H9 (cell line): Measurements from ENCODE around the gene ARHGAP8. TPM values are rescaled to one million over a fixed set of nuclear protein-coding genes. Genes with fewer than 3 reads are reported as not detected.

ENCODE experiments used
- DNase-seq: peaks from one replicate; pipeline ENCODE4 v3.0.0-alpha.2; 2017
- H2AFZ ChIP-seq: one replicate; pipeline ENCODE4 v1.6.1; 2013; ENCODE audit warnings: mild to moderate bottlenecking, low read length, control low read depth, moderate library complexity
- H2AK5ac ChIP-seq: 2 replicates; pipeline ENCODE4 v1.6.1; 2013; ENCODE audit warnings: low read length, control low read depth, mixed read lengths; ENCODE audit not compliant: insufficient read length
- H2BK120ac ChIP-seq: one replicate; pipeline ENCODE4 v1.6.1; 2013; ENCODE audit warnings: low read depth, mild to moderate bottlenecking, low read length, control low read depth, inconsistent platforms; ENCODE audit not compliant: poor library complexity, severe bottlenecking
- H2BK12ac ChIP-seq: 2 replicates; pipeline ENCODE4 v1.6.1; 2013; ENCODE audit warnings: low read length, control low read depth, mixed read lengths, low read depth; ENCODE audit not compliant: insufficient read length
- H2BK15ac ChIP-seq: 2 replicates; pipeline ENCODE4 v1.6.1; 2013; ENCODE audit warnings: low read depth, low read length, control low read depth
- H2BK20ac ChIP-seq: one replicate; pipeline ENCODE4 v1.6.1; 2013; ENCODE audit warnings: low read depth, mild to moderate bottlenecking, low read length, control low read depth, inconsistent platforms; ENCODE audit not compliant: poor library complexity, severe bottlenecking
- H2BK5ac ChIP-seq: 2 replicates; pipeline ENCODE4 v1.6.1; 2013; ENCODE audit warnings: low read length, control low read depth, mixed read lengths; ENCODE audit not compliant: insufficient read length
- H3K14ac ChIP-seq: 2 replicates; pipeline ENCODE4 v1.6.1; 2013; ENCODE audit warnings: low read length, control low read depth; ENCODE audit not compliant: insufficient read depth
- H3K18ac ChIP-seq: 2 replicates; pipeline ENCODE4 v1.6.1; 2013; ENCODE audit warnings: low read depth, mild to moderate bottlenecking, mixed read lengths, low read length, control low read depth; ENCODE audit not compliant: insufficient read length
- H3K23ac ChIP-seq: 2 replicates; pipeline ENCODE4 v1.6.1; 2013; ENCODE audit warnings: low read length, control low read depth, mixed read lengths, low read depth; ENCODE audit not compliant: insufficient read length
- H3K23me2 ChIP-seq: 2 replicates; pipeline ENCODE4 v1.6.1; 2013; ENCODE audit warnings: low read depth, mild to moderate bottlenecking, mixed read lengths, low read length, control low read depth; ENCODE audit not compliant: insufficient read length, poor library complexity, severe bottlenecking
- H3K27ac ChIP-seq: 2 replicates; pipeline ENCODE4 v1.5.1; 2013; ENCODE audit warnings: low read length, control low read depth, mixed read lengths, low read depth; ENCODE audit not compliant: insufficient read length
- H3K27me3 ChIP-seq: 2 replicates; pipeline ENCODE4 v1.6.1; 2013; ENCODE audit warnings: low read length, control low read depth, inconsistent platforms; ENCODE audit not compliant: insufficient read depth
- H3K4ac ChIP-seq: 2 replicates; pipeline ENCODE4 v1.6.1; 2013; ENCODE audit warnings: low read depth, mild to moderate bottlenecking, control low read depth, inconsistent platforms, low read length, moderate library complexity
- H3K4me1 ChIP-seq: 2 replicates; pipeline ENCODE4 v1.6.1; 2013; ENCODE audit warnings: low read length, control low read depth, inconsistent platforms; ENCODE audit not compliant: insufficient read depth
- H3K4me2 ChIP-seq: 2 replicates; pipeline ENCODE4 v1.6.1; 2013; ENCODE audit warnings: low read length, control low read depth, mixed read lengths; ENCODE audit not compliant: insufficient read length, insufficient read depth
- H3K56ac ChIP-seq: 2 replicates; pipeline ENCODE4 v1.6.1; 2013; ENCODE audit warnings: low read depth, mild to moderate bottlenecking, mixed read lengths, low read length, control low read depth; ENCODE audit not compliant: insufficient read length
- H3K79me1 ChIP-seq: 2 replicates; pipeline ENCODE4 v1.6.1; 2013; ENCODE audit warnings: low read depth, mild to moderate bottlenecking, moderate library complexity, low read length, control low read depth, inconsistent platforms; ENCODE audit not compliant: insufficient read depth, poor library complexity, severe bottlenecking
- H3K79me2 ChIP-seq: 2 replicates; pipeline ENCODE4 v1.6.1; 2013; ENCODE audit warnings: low read length, control low read depth, inconsistent platforms; ENCODE audit not compliant: insufficient read depth
- H3K9ac ChIP-seq: 2 replicates; pipeline ENCODE4 v1.6.1; 2013; ENCODE audit warnings: low read length, control low read depth, mixed read lengths; ENCODE audit not compliant: insufficient read length; ENCODE audit errors: extremely low read depth
- H3K9me3 ChIP-seq: one replicate; pipeline ENCODE4 v1.6.1; 2013; ENCODE audit warnings: low read depth, low read length, inconsistent platforms; ENCODE audit not compliant: control insufficient read depth
- H3T11ph ChIP-seq: one replicate; pipeline ENCODE4 v1.6.1; 2013; ENCODE audit warnings: mild to moderate bottlenecking, low read length, control low read depth, inconsistent platforms
- H4K20me1 ChIP-seq: one replicate; pipeline ENCODE4 v1.6.1; 2013; ENCODE audit not compliant: control insufficient read depth, insufficient read length, insufficient read depth
- H4K5ac ChIP-seq: 2 replicates; pipeline ENCODE4 v1.6.1; 2013; ENCODE audit warnings: low read depth, mild to moderate bottlenecking, mixed read lengths, low read length, control low read depth; ENCODE audit not compliant: insufficient read length
- H4K8ac ChIP-seq: replicated peaks from 2 replicates; pipeline ENCODE4 v1.6.1; 2013; ENCODE audit warnings: low read length, control low read depth, mixed read lengths, low read depth; ENCODE audit not compliant: insufficient read length
- H4K91ac ChIP-seq: 2 replicates; pipeline ENCODE4 v1.6.1; 2013; ENCODE audit warnings: low read depth, mild to moderate bottlenecking, moderate library complexity, mixed read lengths, low read length, control low read depth; ENCODE audit not compliant: insufficient read length
- H3K27ac Mint-ChIP-seq, 3 experiments: 2 replicates in 2 of 3; 3 replicates in 1 of 3; pipeline ENCODE4 v1.8.0; 2020 to 2021; ENCODE audit warnings: mixed read lengths in 3 of 3, mild to moderate bottlenecking in 1 of 3, moderate library complexity in 1 of 3
- H3K27me3 Mint-ChIP-seq: 2 replicates; pipeline ENCODE4 v1.8.0; 2021; ENCODE audit warnings: low read depth, mild to moderate bottlenecking, moderate library complexity, mixed read lengths
- H3K36me3 Mint-ChIP-seq, 3 experiments: 2 replicates in 2 of 3; 3 replicates in 1 of 3; pipeline ENCODE4 v1.8.0; 2020 to 2021; ENCODE audit warnings: low read depth in 3 of 3, mixed read lengths in 3 of 3; ENCODE audit not compliant: insufficient read depth in 1 of 3
- H3K4me1 Mint-ChIP-seq, 2 experiments: 2 replicates each; pipeline ENCODE4 v1.8.0; 2020; ENCODE audit warnings: mixed read lengths in 2 of 2
- H3K4me3 Mint-ChIP-seq, 2 experiments: 2 replicates in 1 of 2; 3 replicates in 1 of 2; pipeline ENCODE4 v1.8.0; 2020 to 2021; ENCODE audit warnings: mild to moderate bottlenecking in 2 of 2, mixed read lengths in 2 of 2, moderate library complexity in 1 of 2
- H3K9me3 Mint-ChIP-seq, 2 experiments: 2 replicates in 1 of 2; 3 replicates in 1 of 2; pipeline ENCODE4 v1.8.0; 2020; ENCODE audit warnings: mild to moderate bottlenecking in 2 of 2, mixed read lengths in 2 of 2, moderate library complexity in 1 of 2
- WGBS: extraction: QIAGEN DNeasy Blood & Tissue Kit; methylation state at CpG from one replicate; pipeline ENCODE4 v1.1.7; 2013; ENCODE audit warnings: missing lambda C conversion rate, low lambda C conversion rate, mixed read lengths; ENCODE audit not compliant: insufficient read length; ENCODE audit errors: extremely low coverage; 5-methylcytosine and 5-hydroxymethylcytosine counted together
- total RNA-seq: library from RNA; stranded (reverse); gene quantifications from 2 replicates; pipeline ENCODE4 v1.2.1, GENCODE V29; 2021
- TF ChIP-seq, protein P1 (sequence below): fragments of 200-600 bp; sonication (generic); conservative IDR thresholded peaks from 3 replicates; pipeline ENCODE4 v1.8.0; 2021; ENCODE audit warnings: antibody characterized with exemption, mild to moderate bottlenecking

Gene ARHGAP8
- total RNA-seq, 1 experiment from 2014 or later, result 35.4 TPM

GRCh38 chr22:44823396-44823795 is 71.0 kb downstream of the ARHGAP8 start:
- Histone ChIP-seq H3K27me3 (no peaks in the 10 kb centered on the region), H2AK5ac (no peak overlapping the region), H3K79me1 (no peaks in the 10 kb centered on the region), H3K9ac (no peak overlapping the region), H4K5ac (no peak overlapping the region), H3K14ac (no peak overlapping the region), H2BK12ac (no peak overlapping the region), H3K23ac (no peak overlapping the region), H3K18ac (no peak overlapping the region), H4K20me1 (no peaks in the 10 kb centered on the region), H2AFZ (no peak overlapping the region), H3K4me2 (no peak overlapping the region), H3K23me2 (no peaks in the 10 kb centered on the region), H2BK120ac (no peak overlapping the region), H3K79me2 (no peaks in the 10 kb centered on the region), H3T11ph (no peak overlapping the region), H3K56ac (no peak overlapping the region), H2BK15ac (no peak overlapping the region), H3K27ac (no peak overlapping the region), H3K9me3 (no peaks in the 10 kb centered on the region), H2BK5ac (no peak overlapping the region), H2BK20ac (no peak overlapping the region), H3K4ac (no peak overlapping the region), H3K4me1 (peaks cover 3% of the 10 kb centered on the region; the same call in 1 of the 2 replicates), H4K91ac (no peak overlapping the region), H4K8ac (no peak overlapping the region)
- Mint-ChIP-seq H3K4me3 (peak overlapping the region in 1 of 2 experiments; percentile 17; a peak in 1 of 5 replicates), H3K4me1 (peaks cover 14 to 21% of the 10 kb centered on the region in 2 experiments), H3K9me3 (no peaks in the 10 kb centered on the region; a peak in 1 of 5 replicates), H3K36me3 (peaks cover 10 to 35% (median 31%) of the 10 kb centered on the region in 3 experiments; a peak in 6 of 7 replicates), H3K27me3 (no peaks in the 10 kb centered on the region), H3K27ac (peak overlapping the region in 2 of 3 experiments; percentile 3 to 35; a peak in 2 of 7 replicates)
- WGBS, result no CpG with 5 or more reads among the region's 8 CpGs
- DNase-seq, result no peak
- TF ChIP-seq, protein P1, sequence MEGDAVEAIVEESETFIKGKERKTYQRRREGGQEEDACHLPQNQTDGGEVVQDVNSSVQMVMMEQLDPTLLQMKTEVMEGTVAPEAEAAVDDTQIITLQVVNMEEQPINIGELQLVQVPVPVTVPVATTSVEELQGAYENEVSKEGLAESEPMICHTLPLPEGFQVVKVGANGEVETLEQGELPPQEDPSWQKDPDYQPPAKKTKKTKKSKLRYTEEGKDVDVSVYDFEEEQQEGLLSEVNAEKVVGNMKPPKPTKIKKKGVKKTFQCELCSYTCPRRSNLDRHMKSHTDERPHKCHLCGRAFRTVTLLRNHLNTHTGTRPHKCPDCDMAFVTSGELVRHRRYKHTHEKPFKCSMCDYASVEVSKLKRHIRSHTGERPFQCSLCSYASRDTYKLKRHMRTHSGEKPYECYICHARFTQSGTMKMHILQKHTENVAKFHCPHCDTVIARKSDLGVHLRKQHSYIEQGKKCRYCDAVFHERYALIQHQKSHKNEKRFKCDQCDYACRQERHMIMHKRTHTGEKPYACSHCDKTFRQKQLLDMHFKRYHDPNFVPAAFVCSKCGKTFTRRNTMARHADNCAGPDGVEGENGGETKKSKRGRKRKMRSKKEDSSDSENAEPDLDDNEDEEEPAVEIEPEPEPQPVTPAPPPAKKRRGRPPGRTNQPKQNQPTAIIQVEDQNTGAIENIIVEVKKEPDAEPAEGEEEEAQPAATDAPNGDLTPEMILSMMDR, result no peak
